GM19455 (cell line): ENCODE measurements around the gene LRCH1.

Experiments
- ATAC-seq: cut with Tn5 transposase; IDR thresholded peaks from one replicate; pipeline ENCODE4 v1.9.1; 2021; ENCODE audit not compliant: unreplicated experiment

LRCH1 gene

DNA sequence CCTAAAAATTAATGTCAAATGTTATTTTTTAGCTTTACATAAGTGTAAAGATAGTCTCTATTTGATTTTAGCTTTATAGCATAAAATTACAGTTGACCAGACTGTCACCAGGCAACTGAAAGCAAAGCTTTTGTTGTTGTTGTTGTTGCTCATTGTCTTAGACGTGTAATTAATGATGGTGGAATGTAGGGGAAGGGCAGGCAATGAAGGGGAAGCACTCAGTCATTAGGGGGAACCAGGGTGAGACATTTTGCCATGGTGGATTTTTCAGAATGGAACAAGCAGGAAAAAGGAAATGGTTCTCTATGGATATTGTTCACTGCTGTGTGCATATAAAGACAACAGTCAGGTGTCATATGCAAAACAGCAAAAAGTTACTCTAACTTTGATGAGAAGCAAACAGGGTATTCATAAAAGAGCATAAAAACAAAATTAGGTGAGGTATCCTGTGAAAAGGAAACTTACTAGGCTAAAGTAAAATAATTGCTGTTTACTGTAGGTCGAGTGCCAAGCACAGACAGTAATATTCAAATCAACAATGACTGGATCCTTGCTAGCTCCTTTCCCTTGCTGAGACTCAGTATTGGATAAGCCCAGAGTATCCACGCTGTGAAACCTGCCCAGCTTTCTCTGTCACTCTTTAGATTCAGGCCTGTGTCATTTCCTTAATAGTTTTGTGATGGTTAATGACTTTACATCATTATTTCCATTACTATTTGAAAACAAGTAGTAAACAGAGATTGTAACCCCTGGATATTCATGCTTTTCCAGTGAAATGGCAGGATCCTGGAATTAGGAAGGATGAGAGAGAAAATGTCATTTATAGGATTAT is 110.5 kb downstream of the LRCH1 start:
- no peak for ATAC-seq

DNA sequence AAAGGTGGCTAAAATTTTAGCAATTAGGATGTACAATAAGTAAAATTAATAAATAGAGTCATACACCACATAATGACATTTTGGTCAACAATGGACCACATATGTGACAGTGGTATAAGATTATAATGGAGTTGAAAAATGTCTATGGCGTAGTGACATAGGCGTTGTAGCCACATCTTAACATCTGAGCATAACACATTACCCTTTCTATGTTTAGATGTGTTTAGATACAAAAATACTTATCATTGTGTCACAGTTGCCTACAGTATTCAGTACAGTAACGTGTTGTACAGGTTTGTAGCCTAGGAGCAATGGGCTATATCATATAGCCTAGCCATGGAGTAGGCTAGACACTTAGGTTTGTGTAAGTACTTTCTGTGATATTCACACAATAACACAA is 111.2 kb downstream of the LRCH1 start:
- no peak for ATAC-seq

DNA sequence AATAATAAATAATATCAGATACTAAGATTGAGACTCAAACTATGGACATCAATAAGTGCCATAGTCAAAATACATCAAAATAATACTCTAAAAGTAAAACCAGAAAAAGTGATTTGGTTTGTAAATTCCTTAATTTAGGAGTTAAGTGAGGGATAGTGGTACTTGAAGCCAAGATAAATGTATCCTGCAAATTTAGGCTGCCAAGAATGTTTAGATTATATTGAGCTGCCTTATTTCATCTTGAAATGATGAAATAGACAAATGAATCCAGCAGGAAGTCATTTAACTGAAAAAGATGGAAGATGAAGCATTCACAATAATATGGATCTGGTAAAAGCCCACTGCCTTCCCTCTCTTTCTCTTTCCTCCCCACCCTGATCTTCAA is 112.3 kb downstream of the LRCH1 start:
- ATAC-seq = no peak

DNA sequence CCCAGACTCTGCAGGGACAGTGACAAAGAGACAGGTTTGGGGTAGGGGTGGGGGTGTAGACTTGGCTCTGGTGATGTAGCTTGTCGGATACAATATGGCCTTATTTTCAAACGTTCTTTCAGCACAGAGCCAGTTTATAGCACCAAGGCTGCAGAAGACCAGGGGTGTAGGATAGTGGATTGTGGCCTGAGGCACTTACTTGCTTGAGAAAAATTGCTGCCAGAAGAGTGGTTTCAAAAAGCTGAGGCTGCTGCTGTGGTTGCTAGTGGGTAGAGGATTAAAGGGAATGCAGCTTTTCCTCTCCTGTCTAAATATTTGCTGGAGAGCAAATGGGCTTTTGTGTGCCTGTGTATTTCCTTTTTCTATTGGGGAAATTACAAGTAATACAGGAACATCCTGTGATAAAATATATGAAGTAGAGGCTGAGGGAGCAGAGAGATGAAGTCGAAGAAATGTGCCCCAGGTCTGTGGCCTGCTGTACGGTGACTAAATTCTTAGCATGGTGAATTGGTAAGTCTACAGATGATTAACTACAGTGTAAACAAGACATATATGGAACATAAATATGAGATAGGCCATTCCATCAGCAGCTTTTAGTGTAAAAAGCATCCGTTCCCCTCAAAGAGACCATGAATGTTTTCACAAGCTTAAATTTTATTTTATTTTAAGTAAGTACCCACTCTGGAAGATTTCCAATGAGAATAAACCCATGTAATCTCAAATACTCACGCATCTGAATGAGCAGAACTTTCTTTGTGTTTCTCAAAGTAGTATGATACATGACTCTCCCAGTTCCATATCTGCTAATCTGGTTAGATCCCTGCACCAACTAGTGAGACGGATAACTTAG is 112.9 kb downstream of the LRCH1 start:
- no peak for ATAC-seq

DNA sequence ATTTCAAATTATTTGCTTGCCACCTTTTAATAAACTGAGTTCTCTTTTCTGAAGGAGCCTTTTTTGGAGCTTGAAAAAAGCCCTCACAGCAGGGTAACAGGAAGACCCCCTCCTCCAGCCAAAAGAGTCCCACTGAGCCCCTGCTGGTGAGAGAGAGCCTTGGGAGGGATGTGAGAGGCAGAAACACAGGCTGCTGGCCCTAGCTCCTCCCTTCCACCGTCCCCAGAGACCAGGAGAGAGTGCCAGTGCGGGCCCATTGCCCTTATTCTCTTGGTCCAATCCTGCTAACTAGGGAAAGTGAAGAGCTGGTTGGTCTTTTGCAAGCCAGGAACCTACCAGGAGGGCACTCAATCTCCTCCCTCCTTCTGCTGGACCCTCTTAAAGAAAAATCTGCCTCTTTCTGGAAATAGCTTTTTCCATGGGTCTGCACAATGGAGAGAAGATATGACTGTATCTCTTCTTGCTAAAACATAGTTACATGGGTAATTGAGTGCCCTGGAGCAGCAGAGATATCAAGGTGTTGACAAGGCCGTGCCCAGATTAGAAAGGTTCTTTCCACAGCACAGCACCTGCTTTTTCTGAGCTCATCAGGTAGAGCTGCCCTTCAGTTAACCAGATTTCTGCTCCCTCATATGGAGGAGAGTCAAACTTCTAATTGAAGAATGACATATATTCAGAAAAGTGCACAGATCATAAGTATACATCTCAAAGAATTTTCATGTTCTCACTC is 113.9 kb downstream of the LRCH1 start:
- ATAC-seq = no peak

DNA sequence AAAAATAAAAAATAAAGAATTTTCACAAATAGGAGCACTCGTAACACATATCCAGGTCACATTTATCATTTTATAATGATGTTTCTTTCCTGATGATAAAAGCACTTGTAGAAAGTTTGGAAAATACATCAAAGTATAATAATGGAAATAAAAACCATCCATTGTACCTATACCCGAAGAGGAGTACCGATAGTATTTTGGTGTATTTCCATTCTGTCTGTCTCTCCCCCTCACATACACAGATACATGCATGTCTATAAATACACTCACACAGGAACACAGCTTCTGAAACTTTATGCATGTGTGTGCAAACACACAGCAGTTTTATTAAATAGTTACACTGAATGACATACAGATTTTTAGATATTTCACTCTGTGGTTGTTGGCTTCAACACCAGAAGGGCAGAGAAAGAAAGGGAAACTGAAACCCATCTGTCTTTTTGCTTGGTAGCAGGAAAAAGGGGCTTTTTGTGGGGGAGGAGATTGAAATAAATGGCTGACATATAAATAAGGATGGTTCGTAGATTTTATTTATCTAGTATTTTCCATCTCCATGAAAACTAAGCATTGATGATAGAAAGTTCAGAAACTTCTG is 114.8 kb downstream of the LRCH1 start:
- peak; percentile 53 for ATAC-seq

DNA sequence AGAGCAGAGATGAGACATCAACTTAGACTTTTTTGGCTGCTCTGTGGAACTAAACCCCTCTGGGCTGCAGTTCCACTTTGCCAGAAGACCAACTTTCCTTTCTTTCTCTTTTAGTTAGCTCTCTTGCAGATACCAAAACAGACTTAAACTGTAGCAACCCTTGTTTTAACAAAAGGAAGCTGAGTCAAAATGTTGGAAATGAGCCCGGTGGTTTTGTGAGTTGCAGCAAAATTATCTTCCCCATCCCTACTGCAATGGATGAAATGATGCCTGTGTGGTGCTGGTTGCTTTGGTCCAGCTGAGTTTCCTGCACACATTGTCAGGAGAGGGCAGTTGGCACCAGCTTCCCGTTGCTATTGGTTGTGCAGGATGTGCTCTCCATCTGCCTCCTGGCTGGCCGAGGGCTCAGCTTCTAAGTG is 115.3 kb downstream of the LRCH1 start:
- peak; percentile 29 for ATAC-seq

DNA sequence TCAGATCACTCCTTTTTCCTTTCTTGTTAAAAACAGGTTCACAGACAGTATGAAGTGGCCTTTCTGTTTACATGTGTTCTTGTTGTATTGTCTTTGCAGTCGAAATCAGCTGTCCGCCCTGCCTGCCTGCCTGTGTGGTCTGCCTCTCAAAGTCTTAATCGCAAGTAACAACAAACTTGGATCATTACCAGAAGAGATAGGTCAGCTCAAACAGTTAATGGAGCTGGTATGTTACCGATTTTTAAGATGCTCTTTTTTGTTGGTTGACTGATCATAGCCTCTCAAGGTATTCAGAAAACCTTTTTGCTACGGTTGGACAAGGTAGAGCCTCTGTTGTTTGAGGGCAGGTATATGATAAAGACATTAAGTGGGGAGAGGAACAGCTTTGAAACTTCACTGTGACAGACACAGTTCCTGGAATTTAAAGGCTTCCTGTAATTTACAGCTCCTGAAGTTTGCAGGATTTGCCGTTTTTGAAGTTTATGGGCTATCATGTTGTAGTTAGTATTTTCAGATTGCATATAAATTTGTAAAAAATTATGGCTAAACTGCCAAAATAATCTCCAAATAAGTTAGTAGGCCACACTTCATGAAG is 116.1 kb downstream of the LRCH1 start:
- ATAC-seq = no peak

DNA sequence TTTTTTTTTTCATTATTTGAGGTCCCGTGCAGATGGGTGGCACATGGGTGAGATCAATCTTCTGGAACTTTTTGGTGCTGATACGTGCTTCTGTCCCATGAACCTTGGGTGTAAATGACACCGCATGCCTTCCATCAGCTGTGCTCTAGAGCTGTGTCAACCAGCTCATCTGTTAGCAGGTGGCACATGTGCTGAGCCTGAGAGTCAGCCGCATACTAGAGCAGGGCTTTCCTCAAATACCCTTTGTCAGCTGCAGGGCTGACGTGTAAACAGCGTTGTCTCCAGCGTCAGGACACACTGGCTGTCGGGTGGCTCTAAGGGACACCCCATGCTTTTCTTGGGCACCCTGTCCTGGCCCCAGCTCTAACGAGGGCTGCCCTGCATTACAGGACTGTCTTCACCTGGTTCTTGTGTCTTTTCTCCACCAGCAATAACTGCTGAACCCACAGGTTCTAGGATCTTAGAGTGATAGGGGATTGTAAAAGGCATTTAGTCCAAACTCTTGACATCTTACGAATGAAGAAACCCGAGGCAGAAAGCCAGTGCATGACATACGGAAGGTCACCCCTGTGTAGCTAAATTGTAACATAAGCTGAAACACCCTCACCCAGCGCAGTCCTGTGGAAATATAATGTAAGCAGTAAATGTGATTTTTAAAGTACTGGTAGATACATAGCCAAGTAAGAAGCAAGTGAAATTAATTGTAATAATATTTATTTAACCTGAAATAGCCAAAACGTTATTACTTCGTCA is 119.5 kb downstream of the LRCH1 start:
- ATAC-seq = no peak

DNA sequence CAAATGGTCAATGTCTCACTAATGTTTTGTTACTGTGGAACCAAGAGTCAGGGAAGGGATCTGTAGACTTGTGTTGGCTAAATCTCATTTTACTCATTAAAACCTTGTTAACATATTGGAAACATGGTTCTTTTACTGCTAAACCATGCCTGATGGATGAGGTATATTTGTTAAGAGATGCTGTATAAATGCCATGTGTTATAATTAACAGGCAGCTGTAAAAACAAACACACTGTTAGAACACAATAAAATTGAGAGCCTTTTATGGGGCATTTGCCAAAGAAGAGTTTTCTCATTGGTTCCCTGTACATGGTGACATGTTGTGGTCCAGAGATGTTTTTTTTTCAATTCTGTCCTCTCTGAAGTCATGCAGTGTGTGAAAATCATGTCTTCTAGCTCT is 122.0 kb downstream of the LRCH1 start:
- no peak for ATAC-seq

DNA sequence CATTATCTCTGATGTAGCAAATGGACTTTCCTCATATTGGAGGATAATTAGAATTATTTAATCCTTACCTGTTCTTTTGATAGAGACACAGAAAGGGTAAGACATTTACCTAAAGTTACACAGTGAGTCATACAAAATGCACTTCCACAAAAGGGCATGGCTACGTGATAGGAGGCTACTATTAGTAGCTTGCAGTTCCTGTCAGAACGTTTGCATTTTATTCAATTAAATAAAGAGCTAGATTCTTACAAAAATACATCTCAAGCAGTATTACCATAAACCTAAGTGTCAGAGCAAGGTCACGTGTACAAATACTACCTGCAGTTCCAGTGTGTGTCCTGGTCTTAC is 123.4 kb downstream of the LRCH1 start:
- no peak for ATAC-seq

DNA sequence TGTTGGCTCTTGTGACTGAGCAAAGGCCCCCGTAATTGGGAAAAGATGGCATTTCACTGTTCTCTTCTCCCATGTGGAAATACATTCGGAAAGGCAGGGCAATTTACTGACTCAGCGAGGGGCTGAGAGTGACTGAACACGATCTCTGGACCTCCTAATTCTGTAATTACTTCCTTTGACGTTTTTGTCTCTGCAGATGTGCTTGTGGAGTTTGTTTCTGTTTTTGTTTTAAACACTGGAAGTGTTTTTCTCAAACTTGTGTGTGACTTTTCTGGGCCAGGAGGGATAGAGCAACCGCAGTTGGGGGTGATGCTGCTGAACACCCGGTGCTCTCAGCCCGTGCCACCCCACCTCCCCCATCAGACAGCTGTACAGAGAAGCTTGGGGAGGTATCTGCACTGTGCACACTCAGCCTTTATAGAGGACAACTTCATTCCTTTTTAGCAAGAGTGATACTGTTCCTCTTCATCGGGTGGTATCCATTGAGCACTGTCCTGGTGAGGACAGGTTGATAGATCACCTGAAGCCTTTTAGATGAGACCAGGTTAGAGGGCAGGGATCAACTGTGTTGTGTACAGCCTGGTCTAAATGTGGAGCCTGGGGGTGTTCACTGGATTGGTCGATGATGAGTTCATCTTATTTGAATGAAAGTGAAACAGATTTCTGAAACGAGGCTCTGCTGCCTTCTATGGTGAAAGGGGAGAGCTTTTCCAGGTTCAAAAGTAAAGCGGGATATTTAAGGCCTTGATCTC is 126.6 kb downstream of the LRCH1 start:
- peak; percentile 91 for ATAC-seq

DNA sequence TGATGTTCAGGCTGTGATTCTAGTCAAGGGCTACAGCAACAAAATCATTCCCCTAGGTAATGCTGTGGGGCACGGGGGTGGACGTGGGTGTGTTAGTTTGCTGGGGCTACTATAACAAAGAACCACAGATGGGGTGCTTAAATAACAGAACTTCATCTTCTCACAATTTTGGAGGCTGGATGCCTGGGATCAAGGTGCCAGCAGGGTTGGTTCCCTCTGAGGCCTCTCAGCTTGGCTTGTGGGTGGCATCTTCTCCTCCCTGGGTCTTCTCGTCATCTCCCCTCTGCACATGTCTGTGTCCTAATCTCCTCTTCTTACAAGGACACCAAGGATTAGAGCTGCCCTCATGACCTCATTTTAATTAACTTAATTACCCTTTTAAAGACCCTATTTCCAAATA is 129.0 kb downstream of the LRCH1 start:
- ATAC-seq = no peak

DNA sequence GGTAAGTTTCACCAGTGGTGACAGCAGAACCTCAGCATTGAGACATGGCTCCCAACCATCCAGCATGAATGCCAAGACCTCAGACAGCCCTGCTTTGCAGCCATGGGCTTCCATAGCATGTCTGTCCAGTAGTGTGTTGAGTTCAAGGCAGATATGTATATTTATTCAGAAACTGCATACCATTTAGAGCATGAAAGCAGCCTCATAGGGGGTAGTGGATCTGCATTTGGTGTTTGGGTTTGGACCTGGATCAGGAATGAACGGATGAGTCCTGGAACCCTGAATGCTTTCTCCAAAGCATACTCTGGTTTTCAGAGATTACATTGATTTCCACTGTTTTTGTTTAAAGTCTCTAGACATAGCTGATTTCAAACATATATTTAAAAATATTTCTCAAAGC is 129.7 kb downstream of the LRCH1 start:
- ATAC-seq = no peak

DNA sequence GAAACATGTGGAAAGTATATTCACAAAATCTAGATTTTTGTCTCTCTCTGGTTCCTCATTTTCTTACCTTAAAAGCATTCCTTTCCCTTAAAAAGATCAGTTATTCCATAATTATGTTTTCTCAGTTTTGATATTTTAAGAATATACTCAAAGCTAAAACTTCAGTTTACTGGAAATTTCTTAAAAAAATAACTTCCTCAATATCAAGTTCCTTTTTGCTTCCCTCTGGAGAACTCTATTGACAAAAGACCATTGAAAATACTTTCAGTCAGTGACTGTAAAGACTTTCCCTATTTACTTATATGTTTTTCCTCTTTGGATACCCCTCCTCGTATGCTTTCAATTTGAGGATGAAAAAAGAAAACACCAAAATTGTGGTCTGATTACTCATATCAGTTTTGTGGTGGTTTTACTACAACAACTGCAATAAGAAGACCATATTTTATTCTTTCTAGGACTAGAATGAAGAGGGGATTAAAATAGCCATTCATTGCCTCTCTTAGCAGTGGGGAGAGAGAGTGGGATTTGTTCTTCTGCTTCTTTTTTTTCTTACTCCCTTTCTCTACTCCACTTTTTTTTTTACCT is 130.8 kb downstream of the LRCH1 start:
- no peak for ATAC-seq

DNA sequence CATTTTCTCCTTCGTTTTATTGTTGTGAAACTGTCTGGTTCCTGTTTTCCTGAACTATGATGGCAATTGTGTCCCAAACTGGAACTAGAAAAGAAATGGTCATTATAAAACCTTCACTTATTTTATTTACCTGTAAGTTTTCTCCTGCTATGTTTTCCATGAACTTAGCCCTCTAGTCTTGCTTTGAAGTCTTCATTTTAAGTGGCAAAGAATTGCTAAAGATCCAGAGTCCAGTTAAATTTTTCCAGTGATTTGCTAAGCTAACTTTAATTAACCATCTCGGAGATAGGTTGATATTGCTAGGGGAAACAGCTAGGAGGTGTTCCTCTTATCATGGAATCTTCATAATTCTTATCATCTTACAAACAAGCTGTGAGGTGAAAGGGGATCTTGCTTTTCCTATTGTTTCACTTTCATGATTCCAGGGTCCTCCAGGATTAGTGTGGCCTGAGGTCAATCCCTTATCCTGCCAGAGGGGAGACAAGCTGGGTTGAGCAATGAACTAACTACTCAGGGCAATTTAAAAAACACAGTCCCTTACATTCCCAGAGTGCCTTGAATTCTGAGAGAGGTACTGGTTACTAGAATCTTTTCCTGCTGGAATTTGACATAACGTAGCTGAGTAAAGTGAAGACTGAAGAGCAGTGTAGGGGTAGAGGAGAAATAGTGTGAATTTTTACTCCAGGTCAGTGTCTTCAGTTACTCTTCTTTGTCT is 131.5 kb downstream of the LRCH1 start:
- no peak for ATAC-seq

DNA sequence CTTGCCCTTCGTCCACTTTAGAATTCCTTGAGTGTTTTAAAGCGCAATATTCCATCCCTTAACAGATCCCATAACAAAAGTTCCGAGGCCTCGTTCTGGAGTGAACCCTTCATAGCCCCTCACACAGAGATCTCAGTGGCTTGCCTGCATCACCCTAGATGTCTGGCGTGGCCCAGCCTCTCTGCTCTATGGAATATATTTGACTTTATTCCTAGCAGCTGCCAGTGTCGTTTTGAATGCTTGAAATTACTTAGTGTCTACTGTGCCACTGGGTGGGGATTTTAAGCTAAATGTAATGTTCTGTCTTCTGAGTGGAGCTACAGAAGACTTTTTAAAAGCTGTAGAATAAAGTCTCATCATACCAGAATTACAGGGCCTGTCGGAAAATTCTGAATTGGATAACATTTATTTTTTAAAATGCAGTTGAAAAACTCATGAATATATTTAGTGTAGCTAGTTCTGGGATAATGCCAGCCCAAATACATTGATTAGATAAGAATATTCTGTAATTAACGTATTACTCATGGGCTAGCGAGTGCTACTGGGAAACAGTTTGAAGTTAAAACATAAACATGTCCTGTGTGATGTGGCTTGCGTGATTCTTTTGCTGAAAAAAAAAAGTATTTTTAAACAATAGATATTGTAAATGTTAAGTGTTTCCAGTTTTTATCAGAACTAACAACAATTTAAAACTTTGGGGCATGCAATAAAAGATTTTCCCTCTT is 132.2 kb downstream of the LRCH1 start:
- ATAC-seq = no peak

DNA sequence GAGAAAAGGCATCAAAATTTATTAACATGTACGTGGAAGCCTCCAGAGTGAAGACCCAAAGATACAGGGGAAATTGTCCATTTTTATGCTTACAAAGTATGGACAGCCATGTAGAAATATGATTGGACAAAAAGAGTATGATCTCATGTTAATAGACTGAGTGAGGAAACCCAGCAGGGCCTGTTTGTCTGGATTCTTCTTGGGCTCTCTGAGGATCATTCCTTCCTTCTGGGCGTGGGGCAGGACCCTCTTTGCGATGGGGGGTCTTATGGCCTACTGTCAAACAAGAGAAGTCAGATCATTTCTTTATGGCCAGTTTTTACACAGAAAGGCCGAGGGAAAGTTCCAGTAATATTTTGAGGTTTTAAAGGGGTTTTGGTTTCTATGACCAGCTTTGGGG is 133.2 kb downstream of the LRCH1 start:
- no peak for ATAC-seq
